ENCODE data around the gene ZBTB20.

The ZBTB20 gene

DNA sequence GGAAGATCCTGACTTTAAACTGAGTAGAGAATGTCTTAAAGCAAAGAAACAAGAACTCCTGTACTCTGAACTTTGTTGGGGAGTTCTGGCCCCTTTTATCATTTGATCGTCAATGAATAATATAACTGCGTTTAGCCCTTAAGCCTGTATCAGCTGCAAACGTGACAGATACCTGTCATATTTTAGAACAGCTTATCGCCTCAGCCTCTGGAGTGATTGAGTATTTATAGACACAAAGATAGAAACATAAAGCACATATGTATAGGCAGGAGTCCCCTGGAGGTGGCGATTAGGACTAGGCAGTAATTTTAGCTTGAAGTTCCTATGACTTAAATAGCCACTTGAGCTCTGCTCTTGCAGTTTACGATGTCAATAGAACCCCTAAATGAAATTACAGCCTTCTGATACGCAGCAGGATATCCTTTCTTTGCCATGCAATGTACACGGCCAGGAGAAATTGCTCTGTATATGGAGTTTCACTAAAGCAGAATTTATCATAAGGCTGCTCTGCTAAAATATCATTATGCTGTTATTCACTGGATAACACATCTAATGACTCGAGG is 531.5 kb downstream of the ZBTB20 start:
- DNase-seq = no peak

- no peak for DNase-seq
These were observed 537.0 kb downstream of the ZBTB20 start for GRCh38 chr3:114609973-114610630.

DNA sequence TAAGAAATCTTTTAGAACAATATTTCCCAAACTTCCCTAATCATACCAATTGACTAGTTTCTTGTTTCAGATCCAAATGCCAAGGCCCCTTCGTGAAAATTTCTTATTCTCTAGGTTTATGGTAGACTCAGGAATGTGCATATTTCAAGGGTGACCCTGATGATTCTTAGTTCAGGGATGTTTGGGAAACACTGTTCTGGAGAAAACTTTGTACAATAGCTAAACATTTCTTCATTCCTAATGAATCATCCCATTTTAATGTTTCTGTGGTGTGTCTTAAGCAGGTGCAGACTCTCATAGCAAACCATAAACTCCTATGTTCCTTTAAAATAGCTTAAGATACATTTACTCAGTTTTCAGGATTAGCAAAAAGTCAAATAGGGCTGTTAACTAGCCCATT is 538.8 kb downstream of the ZBTB20 start:
- no peak for DNase-seq

GRCh38 chr3:114606336-114606735 is 540.8 kb downstream of the ZBTB20 start:
- DNase-seq = no peak

DNA sequence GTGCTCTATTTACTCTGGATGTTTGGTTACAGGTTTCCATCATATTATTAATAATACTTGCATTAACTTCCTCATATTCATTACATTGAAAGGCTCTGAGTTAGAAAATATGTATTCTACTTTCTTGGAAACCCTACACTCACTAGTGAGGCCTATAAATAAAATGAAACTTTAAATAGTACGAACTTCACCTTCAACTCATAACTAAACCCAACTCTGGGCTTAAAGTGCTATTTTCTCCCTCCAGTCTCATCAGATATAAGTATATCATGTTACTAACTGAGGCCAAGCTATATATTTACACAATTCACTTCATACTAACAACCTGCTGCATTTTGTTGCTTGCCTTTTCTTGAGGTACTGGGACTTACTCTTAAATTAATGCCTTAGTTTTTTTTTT is 546.5 kb downstream of the ZBTB20 start:
- DNase-seq = no peak

- DNase-seq = no peak
These were observed 549.2 kb downstream of the ZBTB20 start for GRCh38 chr3:114597871-114598270.

- DNase-seq = no peak
These were observed 550.1 kb downstream of the ZBTB20 start for GRCh38 chr3:114597012-114597411.

- DNase-seq = no peak
These were observed 550.9 kb downstream of the ZBTB20 start for GRCh38 chr3:114596147-114596546.

DNA sequence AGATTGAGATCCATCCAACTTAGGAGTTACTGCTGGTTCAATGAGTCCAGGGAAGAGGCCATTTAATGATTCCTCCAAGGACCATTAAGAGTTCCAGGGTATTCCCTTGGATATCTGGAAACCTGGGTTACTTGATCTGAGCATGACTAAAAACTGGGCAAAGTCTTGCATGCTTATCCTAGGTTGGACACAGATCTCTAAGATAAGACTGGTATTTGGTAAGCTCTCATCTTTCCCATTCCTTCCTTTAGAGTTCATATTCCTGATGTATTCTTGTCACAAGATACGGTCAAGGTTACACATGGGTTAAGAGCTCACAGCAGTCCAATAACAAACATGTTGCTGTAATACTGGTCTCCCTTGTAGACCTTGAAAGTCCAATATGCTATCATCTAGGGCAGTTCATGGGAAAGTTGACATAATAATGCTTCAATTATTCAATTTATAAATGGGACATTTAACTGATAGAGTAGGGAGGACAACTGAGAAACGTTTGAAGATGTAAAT is 551.5 kb downstream of the ZBTB20 start:
- DNase-seq = no peak

DNA sequence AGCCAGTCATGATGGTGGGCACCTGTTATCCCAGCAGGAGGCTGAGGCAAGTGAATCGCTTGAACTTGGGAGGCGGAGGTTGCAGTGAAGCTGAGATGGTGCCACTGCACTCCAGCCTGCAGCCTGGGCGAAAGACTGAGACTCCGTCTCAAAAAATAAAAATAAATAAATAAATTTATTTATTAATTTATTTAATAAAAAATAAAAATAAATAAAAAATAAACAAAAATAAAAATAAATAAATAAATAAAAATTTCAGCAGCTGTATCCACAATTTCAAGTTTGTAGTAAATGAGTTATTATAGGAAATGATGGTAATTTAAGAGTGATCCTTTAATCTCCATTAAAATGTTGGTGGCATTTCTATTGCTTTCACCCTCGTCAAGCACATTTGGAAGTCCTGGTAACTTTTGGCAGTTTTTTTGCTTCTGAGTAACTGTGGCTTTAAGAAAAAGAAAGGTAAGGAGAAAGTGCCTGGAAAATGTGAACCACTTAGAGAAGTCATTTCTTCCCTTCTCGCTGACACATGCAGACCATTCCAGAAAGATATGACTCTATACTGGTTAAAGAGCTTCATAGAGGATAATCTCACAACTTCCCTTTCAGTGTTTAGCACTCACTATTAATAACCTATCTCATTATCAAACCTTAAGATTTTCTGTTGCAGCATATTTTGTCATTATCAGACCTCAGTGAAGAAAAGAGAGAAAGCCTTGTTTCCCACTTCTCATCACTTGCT is 556.6 kb downstream of the ZBTB20 start:
- no peak for DNase-seq

DNA sequence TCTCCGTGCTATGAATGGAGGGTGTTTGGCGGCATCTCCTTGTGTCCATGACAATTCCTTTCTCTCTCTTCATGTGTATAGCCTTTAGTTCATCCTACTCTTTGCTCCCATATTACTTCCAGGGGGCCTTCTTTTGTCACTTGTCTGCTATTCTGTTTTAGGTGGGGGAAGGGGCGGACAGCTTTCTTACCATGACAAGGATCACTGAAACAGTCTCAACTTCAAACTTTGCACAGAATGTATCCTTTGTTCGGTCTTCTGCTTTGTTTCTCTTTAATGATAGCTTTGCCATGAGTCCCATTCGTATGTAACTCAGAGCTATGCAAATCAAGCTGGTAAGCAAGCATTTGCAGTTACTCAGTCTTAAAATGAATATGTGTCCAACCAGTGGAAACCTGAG is 559.1 kb downstream of the ZBTB20 start:
- no peak for DNase-seq

- DNase-seq = no peak
These were observed 561.0 kb downstream of the ZBTB20 start for GRCh38 chr3:114586119-114586518.

DNA sequence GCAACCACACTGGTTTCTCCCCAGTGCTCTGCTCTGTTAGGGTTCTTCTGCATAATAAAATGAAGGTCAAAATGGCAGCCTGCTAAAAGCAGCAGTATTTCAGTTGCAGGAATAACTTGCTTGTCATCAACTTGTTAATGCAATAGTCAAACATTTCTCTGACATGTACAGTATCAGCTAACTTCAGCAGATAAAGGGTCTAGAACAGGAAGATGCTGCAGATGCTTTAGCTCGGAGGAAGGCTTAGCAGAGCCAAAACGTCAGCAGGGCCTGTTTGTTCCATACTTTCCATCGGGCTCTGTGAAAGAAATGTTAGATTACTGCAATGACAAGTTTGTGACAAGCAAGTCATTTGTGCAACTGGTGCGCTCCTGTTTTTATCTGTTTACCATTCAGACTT is 561.4 kb downstream of the ZBTB20 start:
- DNase-seq = no peak

DNA sequence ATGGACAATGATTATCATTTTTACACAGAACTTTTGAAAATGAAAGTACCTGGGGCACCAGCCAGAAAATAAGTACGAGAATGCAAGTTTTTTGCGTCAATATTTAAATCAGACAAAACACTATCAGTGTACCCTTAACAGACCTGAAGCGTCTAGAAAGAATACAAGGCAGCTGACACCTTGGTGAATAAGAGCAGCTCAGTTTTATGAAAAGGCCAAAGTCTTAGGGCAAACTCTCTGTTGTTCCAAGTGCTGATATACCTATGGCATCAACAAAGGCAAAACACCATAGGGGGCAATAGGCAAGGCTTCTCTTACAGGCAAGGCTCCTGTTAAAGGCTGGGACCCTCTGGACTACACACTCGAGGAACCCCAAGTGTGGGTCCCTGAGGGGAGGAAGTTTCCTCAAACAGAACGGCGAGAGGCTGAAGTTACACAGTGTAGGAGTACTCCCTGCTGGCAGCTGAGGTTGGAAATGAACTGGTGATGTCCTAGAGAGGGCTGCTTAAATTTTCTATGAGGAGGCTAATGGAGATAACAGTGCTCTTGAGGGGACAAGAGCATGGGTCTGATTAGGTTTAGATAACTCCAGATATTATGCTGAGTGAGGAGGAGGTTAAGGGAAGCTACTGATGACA is 562.2 kb downstream of the ZBTB20 start:
- DNase-seq = no peak

- DNase-seq = no peak
These were observed 564.2 kb downstream of the ZBTB20 start for GRCh38 chr3:114582929-114583328.

DNA sequence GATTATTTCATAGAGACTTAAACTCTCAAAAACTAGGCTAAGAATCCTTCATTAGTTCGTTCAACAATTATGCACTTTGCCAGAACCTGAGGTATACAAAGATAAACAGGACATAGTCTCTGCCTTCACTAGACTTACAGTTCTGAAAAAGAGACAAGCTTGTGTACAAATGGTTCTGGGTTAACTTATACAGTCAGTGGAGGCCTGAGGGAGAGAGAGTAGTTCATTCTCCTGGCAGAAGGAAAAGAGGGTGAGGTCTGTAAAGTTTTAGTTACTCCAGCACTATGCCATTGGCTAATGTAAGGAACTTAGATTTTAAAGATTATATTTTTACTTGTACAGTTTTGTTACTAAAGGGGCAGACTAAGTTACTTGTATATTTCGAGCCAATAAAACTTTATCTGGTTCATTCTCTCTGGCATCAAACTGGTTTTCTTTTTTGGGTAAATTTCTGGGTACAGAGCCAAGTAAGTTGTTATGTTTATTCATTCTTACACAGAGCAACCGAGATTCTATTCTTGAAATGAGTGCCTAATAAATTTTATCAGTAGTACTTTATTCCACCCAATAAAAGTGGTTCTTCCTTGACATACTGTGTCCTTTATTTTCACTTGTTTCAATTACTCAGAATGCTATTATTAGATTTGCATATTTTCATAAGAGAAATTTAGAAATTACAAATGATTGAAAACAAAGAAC is 574.6 kb downstream of the ZBTB20 start:
- no peak for DNase-seq

GRCh38 chr3:114571363-114571762 is 575.7 kb downstream of the ZBTB20 start:
- no peak for DNase-seq

- no peak for DNase-seq
These were observed 577.9 kb downstream of the ZBTB20 start for GRCh38 chr3:114569186-114569585.

DNA sequence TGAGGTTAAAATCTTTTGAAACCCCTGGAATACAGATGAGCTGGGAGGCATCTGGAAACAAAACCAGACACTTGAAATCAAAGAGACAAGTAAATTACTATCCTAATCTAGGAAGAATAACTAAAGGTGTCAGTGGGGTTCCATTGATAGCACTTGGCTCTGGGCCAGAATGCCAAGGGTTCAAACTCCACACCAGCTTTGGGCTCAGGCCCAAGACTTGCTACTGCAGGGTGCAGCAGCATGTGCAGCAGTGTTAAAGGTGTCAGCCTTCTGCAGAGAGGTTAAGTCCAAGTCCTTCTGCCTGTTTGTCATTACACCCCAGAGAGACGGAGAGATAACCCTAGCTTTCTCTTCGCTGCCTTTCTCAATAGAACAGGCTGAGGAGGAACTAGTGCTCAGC is 579.3 kb downstream of the ZBTB20 start:
- DNase-seq = no peak

DNA sequence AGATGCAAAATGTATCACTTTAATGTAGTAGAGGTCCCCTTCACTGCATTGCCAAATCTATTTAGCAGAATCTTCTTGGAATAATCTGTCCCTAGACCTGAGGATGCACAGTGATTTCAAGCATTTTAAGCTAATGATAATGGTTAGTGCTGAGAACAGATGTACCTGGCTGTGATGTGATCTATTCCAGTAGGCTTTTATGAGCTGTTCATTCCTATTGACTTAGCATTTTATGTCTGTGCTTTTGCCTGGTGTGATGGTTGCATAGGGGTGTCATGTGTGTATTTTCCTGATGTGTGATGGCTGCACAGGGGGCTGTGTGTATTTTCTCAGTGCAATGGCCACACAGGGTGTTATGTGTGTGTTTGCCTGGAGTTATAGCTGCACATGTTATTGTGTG is 580.3 kb downstream of the ZBTB20 start:
- DNase-seq = no peak

DNA sequence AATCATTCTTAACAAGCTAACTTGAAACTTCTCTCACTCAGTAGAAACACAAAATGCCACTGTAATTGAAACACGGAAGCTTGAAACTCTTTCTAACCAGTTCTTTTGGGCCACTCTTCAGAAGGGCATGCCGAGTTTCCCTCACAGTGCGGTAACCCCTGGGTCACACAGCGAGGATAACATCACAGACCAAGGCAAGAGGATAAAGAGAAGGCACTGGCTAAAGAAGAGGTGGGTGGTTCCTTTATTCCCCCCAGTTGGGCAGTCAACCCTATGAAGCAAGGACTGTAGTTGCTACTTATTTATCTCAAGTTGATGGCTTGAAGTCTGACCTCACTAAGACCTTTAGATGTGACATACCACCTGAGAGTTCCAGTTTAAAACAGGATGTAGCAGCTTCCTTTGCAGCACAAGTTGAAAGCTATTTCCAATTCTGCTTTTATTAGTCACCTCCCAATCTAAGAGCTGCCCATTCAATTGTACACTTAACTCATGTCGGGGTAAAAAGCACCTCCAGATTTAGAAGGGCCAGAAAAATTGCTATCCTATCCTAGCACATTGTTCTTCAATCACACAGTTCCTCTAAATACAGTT is 580.8 kb downstream of the ZBTB20 start:
- DNase-seq = no peak

DNA sequence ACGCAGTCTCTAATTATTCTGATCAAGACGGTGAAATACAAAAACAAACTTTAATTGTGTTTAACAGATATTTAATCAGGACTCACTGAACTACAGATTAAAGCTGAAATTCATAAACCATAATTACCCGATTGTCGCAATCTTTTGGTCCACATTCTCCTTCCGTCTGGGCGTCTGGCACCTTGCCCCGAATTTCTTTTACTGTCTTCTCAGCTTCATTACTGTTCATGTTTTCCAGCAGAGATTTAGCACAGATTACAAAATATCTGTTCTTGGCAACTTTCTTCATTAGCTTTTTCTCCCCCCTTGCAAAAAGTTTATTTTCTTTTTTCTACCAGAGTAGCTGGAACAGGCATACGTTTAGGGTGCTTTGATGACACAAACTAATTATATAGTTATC is 581.9 kb downstream of the ZBTB20 start:
- DNase-seq = no peak

DNA sequence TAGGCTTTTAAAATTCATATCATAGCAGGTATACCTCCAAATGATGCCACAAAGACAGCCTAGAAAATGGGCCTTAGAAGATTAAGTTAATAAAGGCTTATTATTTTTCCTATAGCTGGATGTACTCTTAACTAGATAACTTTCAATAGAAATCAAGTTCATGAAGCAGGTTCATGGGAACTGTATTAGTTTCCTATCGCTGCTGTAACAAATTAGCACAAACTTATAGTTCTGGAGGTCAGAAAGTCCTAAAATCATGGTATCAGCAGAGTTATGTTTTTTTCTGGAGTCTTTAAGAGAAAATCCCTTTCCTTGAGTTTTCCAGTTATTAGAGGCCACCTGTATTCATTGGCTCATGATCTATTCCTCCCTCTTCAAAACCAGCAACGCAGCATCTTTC is 583.4 kb downstream of the ZBTB20 start:
- no peak for DNase-seq
